PC-3 (cell line): ENCODE measurements around the gene HNRNPC.

Experiments
- CTCF ChIP-seq: fragments of 300-600 bp; sonication (generic); conservative IDR thresholded peaks from 2 replicates; pipeline ENCODE4 v1.5.1; 2017; ENCODE audit warnings: antibody characterized with exemption, low read depth, mild to moderate bottlenecking, low read length
- EZH2 ChIP-seq: fragments of 300-600 bp; sonication (generic); IDR thresholded peaks from one replicate; pipeline ENCODE4 v1.6.1; 2017; ENCODE audit warnings: antibody characterized with exemption, mild to moderate bottlenecking, low read length; ENCODE audit not compliant: unreplicated experiment
- EZH2phosphoT487 ChIP-seq: fragments of 300-600 bp; sonication (generic); IDR thresholded peaks from 2 replicates; pipeline ENCODE4 v1.6.1; 2018; ENCODE audit warnings: mild to moderate bottlenecking, antibody characterized with exemption, low read length, borderline replicate concordance

GRCh38 chr14:21192875-21193535, 76.2 kb downstream of the HNRNPC start:
- no peak for TF ChIP-seq CTCF
- no peak for TF ChIP-seq EZH2phosphoT487
- TF ChIP-seq EZH2 = no peak
